HG02678 (cell line): ENCODE results near the gene PPAN.

Source experiments
- ATAC-seq: cut with Tn5 transposase; IDR thresholded peaks from one replicate; pipeline ENCODE4 v1.9.1; 2021; ENCODE audit warnings: mild to moderate bottlenecking, moderate library complexity; ENCODE audit not compliant: unreplicated experiment

The PPAN gene

GRCh38 chr19:10138879-10139795 is 33.0 kb downstream of the PPAN start:
- no peak for ATAC-seq

DNA sequence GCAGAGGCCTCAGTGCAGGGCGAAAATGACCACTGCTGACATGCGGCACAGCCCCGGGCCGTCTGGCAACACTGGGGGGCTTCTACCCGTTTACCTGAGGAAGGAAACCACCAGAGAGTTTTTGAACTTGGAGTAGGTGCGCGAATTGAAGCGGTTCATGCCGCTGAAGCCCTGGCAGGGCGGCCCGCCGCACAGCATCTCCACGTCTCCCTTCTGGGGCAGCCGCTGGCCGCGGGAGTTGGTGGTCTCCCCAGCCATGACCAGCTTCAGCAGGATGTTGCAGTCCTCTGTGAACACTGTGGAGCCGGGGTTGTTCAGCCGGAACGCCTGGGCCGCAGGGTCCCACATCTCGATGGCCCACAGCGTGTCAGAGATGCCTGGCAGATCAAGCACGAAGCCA is 33.8 kb downstream of the PPAN start:
- no peak for ATAC-seq

DNA sequence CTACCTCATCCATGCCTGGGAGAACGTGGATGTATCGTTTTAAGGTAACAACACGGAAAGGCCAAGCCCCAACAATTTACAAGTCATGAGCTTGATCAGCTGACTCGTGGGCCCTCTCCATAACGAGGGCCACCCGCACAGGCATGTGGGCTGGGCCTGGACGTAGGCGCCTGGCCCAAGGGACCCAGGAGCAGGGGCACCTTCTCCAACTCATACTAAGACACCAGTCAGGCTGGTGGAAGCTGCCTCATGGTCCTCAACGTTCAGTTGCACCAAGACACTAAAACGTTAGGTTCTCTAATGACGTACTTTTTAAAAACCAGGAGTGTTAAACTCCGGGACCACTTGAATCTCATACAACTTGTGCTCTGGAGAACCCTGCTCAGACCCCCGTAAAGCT is 35.3 kb downstream of the PPAN start:
- no peak for ATAC-seq

DNA sequence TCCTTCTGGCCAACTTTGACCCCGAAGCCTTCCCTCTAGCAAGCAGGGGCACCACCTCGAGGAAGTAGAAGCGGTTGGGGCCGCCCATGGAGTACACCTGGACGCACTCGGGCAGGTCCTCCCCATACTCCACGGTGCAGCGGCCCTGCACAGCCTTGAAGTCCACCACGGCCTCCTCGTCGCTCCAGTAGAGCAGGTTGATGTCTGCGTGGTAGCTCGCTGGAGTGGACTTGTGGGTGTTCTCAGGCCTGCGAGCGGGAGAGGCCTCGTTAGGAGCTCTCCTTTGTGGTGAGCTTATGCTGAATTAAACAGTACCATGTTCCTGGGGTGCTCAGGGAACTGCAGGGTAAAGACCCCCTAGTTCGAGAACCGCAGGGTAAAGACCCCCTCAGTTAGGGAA is 35.8 kb downstream of the PPAN start:
- no peak for ATAC-seq

DNA sequence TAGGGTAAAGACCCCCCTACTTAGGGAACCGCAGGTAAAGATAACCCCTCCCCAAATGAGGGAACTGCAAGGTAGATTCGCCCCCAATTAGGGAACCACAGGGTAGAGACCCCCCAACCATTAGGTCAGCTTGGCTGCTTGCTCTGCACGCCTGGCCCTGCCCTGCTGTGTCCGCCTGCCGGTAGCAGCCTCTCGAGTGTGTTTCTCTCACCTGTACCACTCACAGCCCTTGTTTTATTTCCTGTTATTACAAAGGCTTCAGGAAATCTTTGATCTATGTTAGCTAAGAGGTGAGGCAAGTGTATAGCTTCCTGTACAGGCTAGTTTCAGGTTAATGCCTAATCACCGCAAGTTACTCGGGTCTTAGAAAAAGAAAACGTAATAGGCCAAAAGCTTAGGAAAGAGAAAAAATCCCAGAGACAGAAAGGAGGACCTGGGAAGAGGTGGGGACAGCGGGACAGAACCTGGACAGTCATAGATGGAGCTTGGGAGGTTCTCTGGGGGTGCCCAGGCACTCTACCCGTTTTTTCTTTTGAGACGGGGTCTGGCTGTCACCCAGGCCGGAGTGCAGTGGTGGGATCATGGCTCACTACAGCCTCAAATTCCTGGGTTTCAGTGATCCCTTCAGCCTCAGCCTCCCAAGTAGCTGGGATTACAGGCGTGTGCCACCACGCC is 36.7 kb downstream of the PPAN start:
- ATAC-seq = no peak

- ATAC-seq = no peak
Measured at GRCh38 chr19:10143681-10144080, 37.5 kb downstream of the PPAN start.

GRCh38 chr19:10144361-10144760 is 38.2 kb downstream of the PPAN start:
- no peak for ATAC-seq

GRCh38 chr19:10145031-10145430 is 38.9 kb downstream of the PPAN start:
- no peak for ATAC-seq

DNA sequence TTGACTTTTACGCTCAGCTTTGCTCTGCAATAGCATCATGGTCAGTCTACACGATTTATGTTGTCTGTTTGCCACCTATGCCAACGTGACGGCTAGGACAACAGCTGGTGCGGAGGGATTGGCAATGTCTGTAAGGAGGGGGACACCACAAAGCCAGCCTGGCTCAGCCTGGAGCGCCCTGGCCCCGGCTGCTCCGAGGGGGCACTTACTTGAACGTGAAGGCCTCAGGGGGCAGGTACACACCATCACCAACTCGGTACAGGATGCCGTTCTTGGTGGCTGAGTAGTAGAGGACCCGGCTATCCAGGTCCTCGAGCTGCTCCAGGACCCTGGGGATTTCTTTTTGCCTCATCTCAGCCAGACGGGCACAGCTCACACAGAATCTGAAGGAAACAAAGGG is 40.0 kb downstream of the PPAN start:
- ATAC-seq = no peak

DNA sequence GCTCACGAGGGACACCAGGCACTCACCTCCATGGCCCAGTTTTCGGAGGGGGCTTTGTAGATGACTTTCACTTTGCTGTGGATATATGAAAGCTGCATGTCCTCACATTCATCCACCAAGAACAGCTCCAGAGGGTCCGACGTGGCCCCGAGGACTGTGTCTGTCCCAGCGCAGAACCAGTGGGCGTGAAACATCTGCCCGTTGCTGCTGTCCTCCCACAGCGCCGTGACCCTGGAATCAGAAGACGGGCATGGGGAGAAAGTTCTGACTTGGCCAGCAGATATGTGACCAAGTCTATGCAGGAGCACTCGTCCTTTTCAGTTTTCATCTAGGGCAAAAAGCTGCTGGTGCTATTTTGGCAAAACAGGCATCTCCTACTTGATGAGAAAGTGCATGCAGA is 43.3 kb downstream of the PPAN start:
- ATAC-seq = no peak

- ATAC-seq = no peak
Measured at GRCh38 chr19:10151521-10151920, 45.4 kb downstream of the PPAN start.

- ATAC-seq = no peak
Measured at GRCh38 chr19:10152100-10152499, 45.9 kb downstream of the PPAN start.

DNA sequence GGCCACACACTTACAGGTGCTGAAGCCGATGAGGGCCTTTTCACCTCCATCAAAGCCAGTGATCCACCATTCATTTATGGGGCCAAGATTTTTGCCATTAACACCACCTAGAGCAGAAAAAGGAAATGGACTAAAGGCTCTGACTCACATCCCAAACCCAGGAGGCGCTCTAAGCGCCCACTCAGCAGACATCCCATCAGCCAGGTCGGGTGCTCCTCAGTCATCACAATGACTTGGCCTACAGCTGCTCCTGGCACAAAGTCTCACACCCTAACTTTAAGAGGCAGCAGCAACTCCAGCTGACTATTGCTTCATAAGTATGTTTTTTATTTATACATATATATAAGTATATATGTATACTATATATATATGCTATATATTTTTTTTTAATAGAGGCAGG is 49.7 kb downstream of the PPAN start:
- ATAC-seq = no peak

- ATAC-seq = no peak
Measured at GRCh38 chr19:10158071-10158470, 51.9 kb downstream of the PPAN start.

GRCh38 chr19:10158485-10158884 is 52.3 kb downstream of the PPAN start:
- ATAC-seq = no peak

DNA sequence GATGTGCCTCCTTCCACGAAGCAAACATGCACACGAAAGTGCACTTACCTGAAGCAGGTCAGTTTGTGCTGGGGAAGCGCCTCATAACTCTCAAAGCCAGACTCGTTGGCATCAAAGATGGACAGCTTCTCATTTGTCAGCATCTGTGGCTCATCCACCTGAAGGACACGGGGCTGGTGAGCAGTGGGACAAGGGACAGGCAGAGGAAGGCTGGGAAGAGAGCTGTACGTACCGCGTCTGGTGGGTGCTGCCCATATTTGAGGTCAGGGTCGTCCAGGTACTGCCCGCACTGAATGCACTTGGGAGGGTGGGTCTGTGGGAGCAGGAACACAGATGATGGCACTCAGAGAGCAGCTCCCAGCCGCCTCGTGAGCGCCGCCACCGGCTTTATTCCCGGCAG is 53.4 kb downstream of the PPAN start:
- no peak for ATAC-seq
